Stimulated activated CD4-positive, alpha-beta T cell treated with anti-CD3 and anti-CD28 coated beads, Interleukin-2, amount 100 ng/mL, for 4 hours (primary cell): Measurements from ENCODE around the gene MZT2A.
"Not testable (repeated sequence)": the region's sequence is repeated elsewhere in the genome, so short reads cannot be mapped to it uniquely, and the experiment has no call there.

Source experiments
- DNase-seq: peaks from one replicate; pipeline ENCODE4 v3.0.0-alpha.2; 2020; ENCODE audit warnings: low read depth

The MZT2A gene

DNA sequence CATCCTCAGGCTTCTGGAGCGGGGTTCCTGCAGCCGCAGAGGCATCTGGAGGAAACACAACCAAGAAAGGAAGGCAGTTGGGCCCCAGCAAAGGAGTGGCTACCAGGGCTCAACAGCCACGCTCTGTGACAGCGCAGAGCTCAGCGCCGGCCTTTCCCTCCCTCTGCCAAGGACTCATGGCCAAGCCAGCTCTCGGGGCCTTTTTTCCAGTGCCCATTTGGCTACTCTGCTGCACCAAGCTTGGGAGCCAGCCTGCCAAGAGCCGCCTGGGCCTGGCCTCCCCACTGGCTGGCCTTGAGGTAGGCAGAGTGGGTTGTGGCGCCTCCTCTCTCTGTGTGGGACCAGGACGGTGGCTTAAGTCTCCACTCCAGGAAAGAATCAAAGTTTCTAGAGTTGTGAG lies 28.3 kb upstream of the MZT2A start:
- no peak for DNase-seq

DNA sequence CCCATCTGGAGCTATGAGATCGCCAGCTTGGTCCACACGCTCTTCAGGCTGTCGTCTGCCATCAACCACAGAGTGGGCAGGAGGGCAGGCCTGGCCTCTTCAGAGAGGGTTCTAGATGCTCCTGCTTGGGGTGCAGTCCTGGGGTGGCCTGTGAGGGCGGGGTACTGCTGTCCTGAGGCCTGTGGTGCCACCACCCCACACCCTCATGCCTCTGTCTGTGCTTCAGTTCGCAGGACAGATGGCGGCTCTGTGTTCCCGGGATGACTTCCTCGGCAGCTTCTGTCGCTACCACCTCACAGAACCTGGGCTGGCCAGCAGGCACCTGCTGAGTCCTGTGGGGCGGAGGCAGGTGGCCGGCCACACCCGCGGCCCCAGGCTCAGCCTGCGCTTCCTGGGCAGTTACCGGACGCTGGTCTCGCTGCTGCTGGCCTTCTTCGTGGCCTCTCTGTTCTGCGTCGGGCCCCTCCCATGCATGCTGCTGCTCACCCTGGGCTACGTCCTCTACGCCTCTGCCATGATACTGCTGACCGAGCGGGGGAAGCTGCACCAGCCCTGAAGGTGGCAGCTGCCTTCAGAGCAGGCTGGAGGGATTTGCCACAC lies 27.8 kb upstream of the MZT2A start:
- DNase-seq: not testable (repeated sequence)

DNA sequence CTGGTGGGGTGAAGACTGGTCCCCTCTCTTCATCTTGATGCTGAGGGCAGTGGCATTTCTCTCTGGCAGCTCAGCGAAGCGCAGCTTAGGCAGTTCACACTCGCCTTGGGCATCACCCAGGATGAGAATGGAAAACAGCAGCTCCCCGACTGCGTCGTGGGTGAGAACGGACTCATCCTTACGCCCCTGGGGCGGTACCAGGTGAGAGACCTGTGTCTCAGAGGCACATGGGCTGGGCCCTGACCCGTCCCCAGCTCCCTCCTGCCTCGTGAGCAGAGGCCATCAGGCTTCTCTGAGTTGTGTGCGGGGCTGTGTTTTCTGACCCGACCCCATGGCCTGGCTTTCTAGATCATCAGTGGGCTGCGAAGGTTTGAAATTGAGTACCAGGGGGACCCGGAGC lies 27.3 kb upstream of the MZT2A start:
- DNase-seq: no peak

DNA sequence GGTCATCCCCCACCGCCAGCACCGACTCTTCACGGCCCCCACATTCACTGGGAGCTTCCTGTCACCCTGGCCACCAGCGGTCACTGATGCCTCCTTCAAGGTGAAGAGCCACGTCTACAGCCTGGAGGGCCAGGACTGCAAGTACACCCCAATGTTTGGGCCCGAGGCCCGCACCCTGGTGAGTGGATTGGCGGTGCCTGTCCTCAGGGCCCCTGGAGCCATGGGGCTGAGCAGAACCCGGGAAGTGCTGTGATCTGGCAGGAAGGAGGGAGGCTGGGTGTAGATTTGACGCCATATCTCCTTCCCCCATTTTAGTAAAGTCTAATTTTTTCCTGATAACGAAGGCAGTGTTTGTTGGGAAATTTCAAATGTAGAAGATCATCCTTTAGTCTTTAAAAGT lies 26.3 kb upstream of the MZT2A start:
- DNase-seq: not testable (repeated sequence)

DNA sequence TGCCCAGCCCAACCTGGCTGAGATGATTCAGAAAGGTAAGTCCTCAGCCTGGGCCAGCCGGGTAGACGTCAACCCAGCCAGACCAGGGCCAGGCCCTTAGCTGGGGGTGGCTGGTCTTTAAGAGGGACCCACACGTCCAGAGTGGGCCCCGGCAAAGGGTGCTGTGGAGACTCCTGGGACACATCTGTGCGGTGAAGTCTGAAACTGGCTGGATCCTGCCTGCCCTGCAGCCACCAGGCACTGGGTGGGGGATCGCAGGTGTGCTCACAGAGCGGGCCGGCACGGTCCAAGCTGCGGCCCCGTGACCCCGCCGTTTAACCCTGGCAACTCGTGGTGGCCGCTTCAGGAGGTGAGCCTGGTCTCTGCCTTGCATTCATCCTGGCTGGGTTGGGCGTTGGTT lies 25.7 kb upstream of the MZT2A start:
- not testable (repeated sequence) for DNase-seq

DNA sequence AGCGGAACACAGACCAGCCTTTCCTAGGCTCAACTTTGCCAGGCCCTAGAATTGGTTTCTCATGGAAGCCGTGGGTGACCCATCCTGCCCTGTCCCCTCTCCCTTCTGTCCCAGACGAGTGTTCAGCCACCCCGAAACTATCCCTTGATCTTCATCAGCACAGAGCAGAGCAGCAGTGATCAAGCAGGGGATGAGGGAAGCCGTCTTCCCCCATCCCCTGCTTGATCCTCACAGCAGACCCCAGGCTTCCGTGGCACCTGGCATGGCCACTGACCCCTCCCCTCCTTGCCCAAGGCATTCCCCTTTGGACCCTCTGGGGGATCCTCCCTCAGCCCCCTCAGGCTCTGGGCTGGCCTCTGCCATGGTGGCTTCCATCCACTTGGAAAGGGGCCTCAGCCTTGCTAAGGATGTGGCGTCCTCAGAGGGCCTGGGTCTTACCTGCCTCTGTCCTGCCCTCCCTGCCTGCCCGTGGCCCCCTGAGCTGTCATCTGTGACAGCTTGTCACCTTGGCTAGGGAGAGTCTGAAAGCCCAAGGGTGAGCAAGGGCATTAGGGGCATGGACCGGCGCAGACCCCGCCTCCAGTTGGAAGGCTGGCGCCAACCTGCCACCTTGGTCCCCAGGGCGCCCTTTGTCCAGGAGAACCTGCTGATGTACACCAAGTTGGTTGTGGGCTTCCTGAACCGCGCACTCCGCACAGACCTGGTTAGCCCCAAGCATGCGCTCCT lies 25.1 kb upstream of the MZT2A start:
- no peak for DNase-seq

DNA sequence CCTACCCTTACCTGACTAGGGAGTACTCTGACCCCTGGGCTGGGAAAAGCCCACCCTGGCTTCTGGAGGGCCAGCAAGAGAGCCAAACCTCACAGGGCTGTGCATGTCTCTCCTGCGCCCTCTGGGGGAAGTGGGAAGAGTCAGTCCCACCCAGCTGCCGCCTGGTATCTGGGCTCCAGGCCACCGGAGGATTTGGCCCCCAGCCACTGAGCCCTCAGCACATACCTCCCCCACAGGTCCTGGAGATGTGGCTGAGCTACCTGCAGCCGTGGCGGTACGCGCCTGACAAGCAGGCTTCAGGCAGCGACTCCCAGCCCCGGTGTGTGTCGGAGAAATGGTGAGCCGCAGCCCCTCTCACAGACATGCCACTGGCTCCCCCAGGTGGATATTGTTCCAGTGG lies 24.4 kb upstream of the MZT2A start:
- DNase-seq: not testable (repeated sequence)

DNA sequence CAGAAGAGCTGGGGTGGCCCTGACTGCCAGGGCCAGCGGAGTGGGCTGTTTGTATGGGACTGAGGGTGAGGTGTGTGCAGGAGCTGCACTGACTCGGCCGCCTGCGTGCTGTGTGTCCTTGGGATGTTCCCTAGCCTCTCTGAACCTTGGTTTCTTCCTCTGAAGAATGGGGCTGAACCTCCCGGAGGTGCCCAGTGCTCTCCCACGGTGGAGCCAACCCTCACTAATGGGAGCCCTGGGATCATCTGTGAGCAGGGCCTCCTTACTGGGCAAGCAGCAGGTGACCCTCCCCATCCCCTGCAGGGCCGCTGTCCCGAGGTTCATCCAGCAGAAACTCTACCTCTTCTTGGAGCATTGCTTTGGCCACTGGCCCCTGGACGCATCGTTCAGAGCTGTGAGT lies 23.8 kb upstream of the MZT2A start:
- no peak for DNase-seq

DNA sequence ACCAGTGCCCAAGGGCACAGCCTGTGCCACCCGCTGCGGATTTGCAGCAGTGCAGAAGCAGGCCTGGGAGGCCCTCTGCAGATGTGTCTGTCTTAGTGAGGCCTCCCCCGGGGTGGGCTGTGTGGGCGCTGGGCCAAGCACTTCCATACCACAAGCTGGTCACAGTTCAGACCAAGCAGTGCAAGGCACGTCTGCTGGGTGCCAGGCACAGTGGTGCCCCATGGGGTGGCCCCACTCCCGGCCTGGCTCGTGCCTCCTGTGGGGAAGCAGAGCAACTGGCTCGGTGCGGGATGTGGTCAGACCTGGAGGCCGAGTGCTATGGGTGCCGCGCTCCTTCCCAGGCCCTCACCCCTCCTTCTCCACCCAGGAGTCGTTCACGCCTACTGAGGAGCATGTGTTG lies 23.0 kb upstream of the MZT2A start:
- DNase-seq: not testable (repeated sequence)

DNA sequence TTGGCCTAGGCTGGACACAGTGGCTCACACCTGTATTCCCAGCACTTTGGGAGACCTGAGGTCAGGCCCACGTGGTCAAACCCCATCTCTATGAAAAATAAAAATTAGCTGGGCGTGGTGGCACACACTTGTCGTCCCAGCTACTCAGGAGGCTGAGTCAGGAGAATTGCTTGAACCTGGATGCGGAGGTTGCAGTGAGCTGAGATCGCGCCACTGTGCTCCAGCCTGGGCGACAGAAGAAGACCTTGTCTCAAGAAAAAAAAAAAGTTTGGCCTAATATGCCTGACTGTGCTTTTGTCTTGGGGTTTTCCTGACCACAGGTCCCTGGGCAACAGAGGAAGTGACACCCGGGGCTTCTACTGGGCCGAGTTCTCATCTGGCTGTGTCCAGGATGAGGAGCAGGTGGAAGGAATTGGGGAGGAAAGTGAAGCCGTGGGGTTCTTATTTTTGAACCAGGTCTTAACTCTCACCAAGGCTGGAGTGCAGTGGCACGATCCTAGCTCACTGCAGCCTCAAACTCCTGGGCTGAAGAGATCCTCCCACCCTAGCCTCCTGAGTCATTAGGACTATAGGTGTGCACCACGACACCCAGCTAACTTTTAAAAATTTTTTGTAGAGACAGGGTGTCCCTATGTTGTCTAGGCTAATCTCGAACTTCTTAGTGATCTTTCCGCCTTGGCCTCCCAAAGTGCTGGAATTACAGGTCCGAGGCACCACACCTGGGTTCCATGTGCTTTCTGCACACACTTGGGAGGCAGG lies 22.4 kb upstream of the MZT2A start:
- not testable (repeated sequence) for DNase-seq

DNA sequence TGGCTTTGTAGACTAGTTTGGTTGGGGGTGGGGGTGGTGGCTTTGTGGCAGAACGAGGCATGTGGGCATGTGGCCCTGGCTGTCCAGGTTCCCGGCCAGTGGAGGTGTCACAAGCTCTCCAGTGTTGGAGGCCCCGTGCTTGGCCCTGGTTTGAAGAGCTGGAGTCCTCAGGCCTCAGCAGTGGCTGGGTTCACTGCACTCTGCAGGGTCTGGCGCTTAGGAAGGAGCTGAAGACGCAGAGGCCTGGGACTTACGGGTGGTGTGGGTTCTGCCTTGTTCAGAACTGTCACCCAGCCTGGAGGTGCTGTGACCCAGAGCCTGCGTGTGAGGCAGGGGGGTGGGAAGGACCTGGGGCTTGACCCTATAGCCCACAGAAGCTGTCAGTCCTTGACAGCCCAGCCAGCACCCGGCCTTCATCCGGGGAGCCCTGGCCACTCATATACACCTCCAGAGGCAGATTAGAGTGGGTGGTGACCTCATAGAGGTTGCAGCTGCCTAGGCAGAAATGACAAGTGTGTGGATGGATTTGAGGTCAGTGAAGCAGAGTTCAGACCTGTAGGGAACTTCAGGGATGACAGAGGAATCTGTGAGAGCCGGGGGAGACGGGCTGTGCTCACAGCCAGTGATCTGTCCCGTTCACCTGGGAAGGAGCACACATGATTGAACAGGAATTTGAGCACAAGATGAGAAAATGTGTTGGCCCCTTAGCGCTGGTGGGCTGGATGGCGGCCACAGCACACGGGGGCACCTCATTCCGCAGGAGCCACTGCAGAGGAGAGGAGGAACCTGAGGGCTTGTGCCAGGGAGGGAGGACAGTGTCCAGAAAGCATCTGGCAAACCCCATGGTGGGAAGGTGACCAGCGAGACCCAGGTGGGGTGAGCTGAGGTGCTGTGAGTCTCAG lies 20.0 kb upstream of the MZT2A start:
- DNase-seq: not testable (repeated sequence)

DNA sequence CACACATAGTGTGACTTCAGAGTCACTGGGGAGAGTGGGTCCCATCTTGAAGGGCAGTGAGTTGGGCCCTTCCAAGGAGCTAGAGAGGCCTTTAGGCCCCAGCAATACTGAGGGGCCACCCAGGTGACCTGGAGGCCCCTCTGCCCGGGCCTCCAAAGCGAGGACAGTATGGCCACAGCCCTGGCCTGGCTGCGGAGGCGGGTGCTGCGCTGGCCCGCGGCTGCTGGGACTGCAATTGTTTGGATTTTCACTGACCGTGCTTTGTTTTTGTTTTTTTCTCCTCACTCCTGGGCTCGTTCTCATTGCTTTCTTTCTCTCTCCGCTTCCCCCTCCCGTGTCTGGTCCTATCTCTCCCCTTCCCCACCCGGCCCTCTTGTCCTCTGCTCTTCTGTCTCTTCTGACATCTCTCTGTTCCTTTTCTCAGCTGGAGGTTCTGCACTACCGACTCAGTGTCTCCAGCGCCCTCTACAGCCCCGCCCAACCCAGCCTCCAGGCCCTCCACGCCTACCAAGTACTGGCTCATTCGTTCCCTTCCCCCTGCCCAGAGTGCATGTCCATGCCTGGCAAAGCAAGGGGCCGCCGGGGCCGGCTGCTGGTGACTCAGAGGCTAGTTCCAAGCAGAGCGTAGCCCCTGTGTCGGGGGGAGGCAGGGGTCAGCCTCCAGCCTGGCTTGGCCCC lies 19.2 kb upstream of the MZT2A start:
- not testable (repeated sequence) for DNase-seq

DNA sequence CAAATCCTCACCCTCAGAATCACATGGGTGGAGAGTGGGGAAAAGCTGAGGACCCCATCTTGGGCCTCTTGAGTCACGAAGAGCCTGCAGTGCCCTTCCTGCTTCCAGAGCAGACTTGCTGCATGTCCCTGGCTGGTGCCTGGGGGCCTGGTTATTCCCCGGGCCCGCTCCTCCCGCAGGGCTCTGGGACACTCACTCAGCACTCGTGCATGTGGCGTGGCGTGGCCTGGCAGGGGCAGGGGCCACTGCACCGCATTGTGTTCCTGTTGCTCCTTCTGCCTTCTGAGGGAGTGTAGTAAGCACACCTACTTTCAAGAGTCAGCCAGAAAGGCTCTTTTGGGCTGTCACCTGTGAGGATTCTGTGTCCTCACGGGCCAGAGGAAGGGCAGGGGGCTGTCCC lies 17.4 kb upstream of the MZT2A start:
- DNase-seq: no peak

DNA sequence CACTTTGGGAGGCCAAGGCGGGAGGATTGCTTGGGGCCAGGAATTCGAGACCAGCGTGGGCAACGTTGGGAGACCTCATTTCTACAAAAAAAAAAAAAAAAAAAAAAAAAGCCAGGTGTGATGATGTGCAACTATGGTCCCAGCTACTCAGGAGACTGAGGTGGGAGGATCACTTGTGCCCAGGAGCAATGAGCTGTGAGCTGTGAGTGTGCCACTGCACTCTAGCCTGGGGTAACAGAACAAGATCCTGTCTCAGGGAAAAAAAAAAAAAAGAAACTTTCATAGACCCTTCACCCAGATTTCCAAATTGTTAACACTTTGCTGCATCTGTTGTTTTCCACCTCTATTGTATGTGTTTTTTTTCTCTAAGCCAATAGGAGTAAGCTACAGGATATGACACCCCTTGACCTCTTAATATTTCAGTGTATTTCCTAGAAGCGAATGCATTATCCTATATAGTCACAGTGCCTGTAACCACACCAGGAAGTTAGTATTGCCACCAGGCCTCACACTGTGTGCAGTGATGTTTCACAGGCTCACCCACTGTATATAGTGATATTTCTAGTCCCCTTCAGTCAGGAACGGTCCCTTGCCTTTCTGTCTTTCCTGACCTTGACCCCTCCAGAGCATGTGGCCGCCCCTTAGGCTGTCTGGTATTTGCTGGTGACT lies 12.0 kb upstream of the MZT2A start:
- DNase-seq: not testable (repeated sequence)

DNA sequence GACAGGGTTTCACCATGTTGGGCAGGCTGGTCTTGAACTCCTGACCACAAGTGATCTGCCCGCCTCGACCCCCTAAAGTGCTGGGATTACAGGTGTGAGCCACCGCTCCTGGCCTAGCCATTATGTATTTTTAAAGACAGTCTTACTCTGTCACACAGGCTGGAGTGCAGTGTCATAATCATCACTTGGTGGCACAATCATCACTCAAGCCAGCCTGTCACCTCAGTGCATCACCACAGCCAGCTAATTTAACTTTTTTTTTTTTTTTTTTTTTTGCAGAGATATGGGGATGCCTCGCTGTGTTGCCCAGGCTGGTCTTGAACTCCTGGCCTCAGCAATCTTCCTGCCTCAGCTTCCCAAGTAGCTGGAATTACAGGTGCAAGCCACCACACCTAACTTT lies 11.4 kb upstream of the MZT2A start:
- DNase-seq: not testable (repeated sequence)

DNA sequence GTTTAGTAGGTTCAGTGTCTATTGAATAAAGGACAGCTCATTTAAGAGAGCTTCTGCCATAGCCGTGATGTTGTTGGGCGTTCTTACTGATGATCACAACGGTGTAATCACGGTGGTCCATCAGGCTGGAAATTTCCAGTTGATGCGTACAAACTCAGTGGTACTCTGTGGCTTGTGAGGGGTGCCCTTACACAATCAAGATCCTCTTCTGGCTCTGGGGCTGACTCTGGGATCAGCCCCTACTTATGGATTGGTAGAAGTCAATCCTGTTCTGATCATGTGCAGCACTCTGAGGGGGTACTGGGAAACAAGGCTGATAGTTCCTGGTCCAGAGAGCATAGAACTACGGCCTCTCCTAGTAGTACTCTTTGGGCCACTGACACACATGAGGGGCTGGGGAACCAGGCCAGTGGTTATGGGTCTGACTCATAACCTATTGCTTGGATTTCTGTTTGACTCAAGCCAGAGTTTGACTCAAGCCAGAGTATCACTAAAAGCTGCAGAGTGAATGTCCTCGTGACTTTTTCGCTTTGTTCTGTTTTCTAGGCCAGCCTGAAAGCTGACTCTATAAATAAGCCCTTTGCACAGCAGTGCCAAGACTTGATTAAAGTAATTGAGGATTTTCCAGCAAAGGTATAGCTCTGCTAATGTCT lies 6.2 kb upstream of the MZT2A start:
- DNase-seq: not testable (repeated sequence)

DNA sequence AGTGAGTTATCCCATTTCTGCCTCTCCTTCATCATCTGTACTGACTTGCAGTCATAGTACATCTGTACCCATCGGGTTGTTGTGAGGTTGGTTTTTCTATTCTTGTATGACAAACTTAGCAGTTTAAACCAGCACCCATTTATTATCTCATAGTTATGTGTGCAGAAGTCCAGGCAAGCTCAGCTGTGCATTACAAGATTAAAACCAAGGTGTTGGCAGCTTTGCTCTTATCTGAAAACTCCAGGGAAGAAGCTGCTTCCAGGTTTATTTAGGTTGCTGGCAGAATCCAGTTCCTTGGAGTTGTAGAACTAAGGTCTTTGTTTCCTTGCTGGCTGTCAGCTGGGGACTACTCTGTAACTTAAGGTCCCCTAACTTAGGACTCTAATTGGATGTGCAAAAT lies 3.3 kb upstream of the MZT2A start:
- not testable (repeated sequence) for DNase-seq

DNA sequence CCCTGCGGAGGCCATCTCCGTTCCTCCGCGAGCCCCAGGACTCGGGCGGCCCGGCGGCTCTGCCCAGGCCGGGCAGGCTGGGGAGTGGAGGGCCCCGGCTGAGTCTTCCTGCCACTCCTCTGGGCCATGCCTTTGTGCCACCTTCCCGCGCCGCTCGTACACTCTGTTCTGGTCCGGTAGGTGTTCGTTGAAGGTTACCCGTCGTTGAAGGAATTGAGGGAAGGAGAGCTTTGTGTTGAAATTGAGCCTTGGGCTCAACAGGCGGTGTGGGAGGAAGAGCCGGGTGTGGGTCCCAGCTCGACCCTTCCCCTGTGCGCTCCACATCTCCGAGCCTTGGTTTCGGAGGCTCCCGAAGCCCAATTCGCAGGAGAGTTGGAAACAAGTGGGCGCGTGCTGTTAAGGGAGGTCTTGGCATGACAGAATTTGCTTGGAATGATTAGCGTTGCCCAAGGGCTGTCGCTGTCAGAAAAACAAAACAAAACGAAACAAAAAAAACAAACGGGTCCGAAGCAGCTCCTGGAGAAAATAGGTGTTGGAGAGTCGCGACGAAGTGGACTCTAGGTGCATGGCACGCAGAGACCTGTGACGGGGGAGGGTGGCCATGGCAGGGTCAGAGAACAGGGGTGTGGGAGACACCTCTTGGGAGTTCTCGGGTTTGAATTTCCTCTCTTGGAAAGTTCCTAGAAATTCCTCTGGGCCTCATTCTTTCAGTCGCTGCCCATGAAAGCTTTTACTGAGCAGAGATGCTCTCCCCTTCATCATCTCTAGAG lies 1.2 kb upstream of the MZT2A start:
- peak; percentile 13 for DNase-seq

DNA sequence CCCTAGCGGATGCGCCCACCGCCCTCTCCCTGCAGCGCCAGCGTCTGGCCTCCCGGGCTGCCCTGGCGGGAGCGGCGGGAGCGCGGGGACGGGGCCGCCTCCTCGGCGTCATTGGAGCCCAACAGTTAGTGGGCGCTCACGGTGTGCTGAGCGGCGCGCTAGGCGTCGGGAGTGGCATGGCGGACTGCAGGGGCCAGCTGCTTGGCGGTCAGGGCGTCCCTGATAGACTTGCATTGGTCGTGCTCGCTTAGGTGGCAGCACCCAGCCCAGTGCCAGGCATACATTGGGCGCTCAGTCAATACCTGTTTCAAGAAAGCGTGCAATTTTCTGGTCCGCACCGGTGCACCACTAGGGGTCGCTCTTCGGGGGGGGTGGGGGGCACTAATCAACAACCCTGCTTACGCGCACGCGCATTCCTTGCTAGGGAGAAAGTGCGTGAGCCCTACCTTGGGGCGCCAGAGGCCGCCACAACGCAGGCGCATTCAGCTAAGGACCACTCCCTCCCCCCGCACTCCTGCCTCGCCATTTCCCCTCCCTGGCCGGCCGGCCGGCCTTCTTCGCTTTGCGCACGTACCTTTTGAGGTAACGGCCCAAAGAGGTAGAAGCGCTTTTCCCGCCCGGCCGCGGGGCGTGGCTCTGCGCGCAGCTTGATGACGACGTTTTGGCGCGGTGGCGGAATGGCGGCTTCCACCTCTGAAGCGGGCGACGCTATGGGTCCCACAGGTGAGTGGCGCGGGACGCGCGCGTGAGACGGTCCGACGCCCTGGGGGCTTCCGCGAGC lies 411 bp upstream of the MZT2A start:
- DNase-seq: peak; percentile 86
